Muscle of back (tissue), 11 donors: ENCODE measurements around the gene PARVB. TPM values are rescaled to one million over a fixed set of nuclear protein-coding genes. Genes with fewer than 3 reads are reported as not detected.

ENCODE experiments used
- DNase-seq, 3 donors: peaks; one replicate each; pipeline versions ENCODE4 v3.0.0 to v3.0.0-alpha.2; 2013
- polyA plus RNA-seq, 10 donors: library from polyadenylated mRNA; unstranded; fragments of 120-200 nt; gene quantifications; one replicate each; pipeline ENCODE4 v1.2.1, GENCODE V29; 2013; ENCODE audit not compliant: insufficient read length in 10 of 10

PARVB gene
- polyA plus RNA-seq, 10 donors = 31.4 to 42.7 (median 39.0) TPM

DNA sequence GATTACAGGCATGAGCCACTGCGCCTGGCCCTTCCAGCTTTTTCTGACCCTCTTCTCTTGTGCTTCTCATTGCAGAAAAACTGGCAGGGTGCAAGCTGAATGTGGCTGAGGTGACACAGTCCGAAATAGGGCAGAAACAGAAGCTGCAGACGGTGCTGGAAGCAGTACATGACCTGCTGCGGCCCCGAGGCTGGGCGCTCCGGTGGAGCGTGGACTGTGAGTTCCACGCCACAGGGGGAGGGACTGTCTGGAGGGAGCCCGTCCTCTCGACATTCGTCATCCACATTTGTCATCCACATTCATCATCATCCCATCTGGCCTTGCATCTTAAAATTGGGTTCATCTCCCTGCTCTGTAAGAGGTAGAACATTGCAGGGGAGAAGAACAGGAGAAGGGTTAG, 107.3 kb downstream of the PARVB start:
- no peak for DNase-seq

DNA sequence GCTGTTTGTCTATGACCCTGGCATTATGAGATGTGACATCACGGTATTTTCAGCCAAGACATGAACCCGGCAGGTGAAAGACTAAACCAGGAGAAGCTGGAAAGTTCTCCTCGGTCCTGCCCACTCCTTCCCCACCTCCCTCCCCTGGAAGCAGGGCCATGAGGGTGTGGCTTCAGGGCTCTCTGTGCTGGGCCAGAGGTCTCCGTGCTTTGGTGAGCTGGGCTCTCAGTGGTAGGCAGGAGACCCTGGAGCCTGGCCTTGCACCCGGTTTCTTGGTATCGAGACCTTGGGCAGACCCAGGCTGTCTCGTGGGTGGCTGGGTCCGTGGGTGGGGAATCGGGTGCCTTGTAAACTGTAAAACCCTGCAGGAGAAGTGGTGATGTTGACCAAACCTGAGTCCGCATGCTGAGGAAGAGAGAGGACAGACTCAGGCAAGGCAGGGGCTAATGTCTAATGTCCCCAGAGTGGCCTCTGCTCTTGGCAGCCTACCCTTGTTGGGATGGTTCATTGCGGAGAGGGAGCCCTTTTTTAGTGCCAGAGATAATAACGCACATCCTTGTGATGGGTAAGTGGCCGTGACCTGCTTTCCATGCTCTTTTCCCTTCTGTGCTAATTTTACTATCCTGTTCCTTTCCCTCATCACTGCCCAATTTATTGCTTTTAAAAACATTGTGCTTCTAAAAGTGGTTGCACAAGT, 108.0 kb downstream of the PARVB start:
- no peak for DNase-seq

DNA sequence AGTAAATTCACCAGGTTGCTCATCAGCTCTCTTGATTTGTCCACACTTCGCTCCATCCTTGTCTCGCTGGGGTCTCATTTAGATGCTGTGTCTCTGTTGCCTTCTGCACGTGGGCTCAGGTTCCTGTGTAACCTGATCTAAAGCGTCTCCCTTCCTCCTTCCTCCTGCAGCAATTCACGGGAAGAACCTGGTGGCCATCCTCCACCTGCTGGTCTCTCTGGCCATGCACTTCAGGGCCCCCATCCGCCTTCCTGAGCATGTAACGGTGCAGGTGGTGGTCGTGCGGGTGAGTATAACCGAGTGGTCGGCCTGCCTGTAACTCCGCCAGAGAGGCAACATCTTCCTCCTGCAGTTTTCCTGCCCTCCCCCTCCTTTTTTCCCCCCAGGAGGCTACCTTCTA, 108.6 kb downstream of the PARVB start:
- DNase-seq = no peak

DNA sequence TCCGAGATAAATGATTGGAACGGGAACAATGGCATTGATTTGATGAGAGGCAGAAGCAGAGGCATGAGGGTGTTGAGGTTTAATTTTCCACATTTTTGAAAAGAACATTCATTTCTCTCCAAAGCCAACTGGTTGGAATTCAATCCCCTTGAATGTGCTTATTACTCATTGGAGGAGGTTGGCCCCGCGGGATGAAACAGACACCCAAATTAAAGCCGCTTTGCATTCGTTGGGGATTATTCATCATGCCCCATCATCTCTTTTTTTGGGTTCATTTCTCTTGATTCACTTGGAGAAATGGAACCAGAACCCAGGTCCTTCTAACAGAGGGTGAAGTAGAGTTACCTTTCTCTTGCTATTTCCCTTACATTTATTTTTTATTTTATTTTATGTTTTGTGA, 109.1 kb downstream of the PARVB start:
- no peak for DNase-seq

DNA sequence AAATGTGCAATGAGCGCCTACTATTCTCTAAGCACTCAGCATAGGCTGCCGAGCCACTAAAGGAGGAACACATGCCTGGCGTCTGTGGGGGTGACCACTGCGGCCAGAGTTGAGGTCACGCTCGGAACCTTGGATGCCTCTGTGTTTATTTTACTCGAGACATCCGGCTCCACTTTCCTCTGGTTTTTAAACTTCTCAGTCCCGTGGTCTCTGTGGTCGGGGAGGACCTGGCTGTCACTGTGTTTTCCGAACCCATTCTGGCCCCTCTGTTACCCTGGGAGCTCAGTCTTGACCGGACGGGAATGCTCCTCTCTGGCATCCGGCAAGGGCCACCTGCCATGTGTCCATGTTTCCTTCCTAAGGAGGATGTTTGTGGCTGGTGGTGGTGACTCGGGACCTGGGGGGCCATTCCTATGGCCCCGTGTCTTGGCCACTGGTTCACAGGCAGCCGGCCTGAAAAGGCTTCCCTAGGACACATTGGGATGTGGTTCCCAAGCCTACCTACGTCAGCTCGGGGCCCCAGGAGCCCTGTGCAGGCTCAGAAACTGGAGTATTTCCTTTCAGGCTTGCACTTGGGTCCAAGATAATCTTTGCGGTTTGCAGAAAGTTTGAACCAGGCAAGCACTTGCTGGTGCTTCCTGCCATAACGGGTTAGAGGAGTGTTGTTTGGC, 109.9 kb downstream of the PARVB start:
- DNase-seq = peak in 2 of 3 donors; percentile 29 to 53

DNA sequence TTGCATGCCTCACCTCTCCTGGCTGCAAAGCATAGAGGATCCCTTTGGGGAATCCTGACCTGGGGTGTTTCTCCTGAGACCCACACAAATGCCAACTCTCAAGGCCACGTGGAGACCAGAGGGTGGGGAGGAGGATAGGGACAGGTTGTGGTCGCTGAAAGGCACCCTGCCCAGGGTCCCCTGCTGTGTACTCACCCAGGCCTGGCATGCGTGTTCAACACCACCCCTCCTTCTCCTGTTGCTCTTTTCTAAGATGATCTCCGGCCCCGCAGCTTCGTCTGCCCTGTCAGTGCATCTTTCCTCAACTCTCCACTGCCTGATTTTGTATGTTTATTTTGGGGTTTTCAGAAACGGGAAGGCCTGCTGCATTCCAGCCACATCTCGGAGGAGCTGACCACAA, 112.0 kb downstream of the PARVB start:
- no peak for DNase-seq

DNA sequence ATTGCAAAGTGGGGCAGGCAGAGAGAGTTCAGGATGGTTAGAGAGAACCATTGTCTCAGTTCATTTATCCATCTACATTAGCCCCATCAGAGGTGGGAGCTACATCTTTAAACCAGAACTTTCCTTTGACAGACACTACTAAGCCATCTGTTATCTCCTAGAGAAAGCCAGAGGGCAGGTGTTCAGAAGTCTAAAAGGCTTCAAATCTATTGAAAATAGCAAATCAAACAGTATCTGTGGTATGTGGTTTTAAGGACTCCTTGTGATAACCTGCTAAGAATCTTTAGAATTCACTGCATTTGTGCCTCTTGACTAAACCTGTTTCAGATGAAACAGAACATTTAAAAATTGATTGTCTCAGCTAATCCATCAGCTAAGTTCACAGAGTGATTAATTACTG, 112.7 kb downstream of the PARVB start:
- no peak for DNase-seq

DNA sequence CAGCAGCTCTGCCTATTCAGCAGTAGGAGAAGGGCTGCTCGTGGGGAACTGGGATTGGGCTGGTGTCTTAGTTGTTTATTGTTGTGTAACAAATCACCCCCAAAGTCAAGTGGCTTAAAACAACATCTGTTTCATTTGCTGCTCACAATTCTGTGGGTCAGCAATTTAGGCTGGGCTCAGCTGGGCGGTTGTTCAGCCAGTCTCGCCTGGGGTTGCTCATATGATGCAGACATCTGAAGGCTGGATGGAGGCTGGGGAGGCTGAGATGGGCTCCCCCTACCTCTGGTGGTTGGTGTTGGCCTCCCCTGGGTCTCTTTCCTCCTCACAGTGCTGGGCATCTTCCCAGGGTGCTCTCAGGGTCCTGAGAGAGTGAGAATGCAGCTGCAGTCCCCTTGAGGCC, 113.3 kb downstream of the PARVB start:
- no peak for DNase-seq

DNA sequence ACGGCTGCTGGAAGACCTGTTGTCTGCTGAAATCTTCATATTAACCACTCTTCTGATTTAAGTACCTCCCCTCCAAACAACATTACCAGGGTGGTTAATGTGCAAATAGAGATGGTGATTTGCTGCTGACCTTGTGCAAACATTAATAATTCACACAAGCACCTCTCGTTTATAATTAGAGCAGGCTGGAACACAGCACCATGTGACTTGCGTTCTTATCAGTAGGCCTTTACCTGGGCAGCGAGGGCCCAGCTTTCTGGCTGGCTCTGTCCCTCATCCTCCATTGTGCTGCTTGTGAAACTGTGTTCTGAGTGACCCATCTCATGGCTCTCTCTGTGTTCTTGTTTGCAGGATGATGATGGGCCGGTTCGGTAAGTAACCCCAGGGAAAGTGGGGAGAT, 115.7 kb downstream of the PARVB start:
- no peak for DNase-seq

DNA sequence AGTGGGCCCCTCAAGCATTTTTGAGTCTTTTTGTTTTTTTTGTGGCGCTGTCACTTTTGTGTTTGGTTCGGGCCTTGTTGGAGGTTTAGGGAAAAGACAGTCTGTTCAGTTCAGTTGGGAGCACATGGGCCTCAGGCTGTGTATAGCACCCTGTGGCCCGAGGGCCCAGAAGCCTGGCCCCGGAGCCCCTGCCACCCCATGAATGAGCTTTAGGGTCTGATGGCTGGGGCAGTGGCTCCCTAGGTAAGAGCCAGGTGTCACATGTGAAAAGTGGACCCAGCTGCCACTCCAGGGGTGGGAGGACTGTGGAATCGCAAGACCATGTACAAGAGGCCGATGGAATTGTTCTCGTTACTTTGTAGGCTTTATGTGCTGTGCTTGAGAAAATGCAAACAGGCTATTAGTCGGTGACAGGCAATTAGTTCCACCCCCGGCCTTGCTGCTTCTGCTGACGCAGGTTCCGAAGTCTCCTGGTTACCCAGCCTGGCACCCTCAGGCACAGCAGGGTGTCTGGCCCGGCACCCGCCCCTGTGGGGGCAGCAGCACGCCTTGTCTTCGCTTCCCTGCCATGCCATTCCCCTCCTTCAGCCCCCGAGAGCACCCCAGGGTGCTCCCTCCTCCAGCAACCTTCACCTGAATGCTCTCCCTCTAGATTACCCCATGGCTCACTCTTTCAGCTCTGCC, 118.5 kb downstream of the PARVB start:
- no peak for DNase-seq

DNA sequence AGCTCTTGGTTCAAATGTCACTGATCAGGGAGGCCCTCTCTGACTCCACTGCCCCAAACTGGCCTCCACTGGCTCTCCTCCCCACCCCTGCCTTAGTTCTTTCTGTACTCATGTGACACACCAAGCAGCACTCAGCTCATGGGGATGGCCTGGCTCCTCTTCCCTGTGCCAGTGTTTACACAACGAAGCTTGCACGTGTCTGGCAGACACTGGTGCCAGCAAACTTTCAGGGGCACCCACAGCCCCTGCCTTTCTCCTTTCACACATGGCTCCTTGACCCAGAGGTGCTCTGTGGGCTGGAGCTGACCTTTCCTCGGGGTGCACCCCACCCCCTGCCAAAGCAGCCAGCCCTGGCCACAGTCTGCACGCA, 119.0 kb downstream of the PARVB start:
- no peak for DNase-seq

DNA sequence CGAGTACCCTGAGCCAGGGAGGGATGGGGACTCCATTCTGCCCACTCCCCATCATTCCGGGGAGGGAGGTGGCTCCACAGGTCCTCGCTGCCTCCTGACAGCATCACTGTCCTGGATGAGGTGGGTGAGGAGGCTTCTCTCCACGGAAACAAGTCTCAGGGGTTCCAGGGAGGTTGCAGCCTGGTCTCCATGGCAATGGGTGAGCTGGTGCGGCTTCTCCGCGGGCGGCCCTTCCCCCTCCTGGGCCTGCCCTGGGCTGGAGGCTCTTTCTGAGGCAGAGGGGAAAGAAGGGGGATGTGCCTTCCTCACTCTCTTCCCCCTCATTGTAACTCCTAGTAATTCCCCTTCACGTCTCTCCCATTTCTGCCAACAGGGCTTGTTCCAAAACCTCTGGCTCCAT, 119.5 kb downstream of the PARVB start:
- no peak for DNase-seq

DNA sequence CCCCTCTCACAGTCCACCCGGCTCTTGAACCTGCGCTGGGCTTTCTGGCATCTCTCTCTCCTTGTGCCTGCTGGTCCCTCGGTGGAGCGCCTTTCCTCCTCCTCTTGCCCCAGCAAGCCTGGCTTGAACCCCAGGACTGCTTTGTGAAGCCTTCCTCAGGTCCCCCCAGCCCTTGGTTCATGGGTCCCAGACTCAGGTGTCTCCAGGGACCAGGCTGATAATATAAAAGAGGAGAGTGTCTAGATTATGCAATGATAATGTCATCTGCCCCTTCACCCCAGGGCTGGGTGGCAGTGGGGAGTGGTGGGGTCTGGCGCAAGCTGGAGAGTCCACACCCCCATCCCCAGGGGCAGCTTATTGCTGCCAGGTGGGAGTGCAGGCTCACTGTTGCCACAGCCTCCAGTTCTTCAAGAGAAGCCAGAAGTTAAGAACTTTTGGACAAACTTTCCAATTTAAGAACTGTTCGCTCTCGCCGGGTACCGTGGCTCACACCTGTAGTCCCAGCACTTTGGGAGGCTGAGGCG, 120.0 kb downstream of the PARVB start:
- no peak for DNase-seq

DNA sequence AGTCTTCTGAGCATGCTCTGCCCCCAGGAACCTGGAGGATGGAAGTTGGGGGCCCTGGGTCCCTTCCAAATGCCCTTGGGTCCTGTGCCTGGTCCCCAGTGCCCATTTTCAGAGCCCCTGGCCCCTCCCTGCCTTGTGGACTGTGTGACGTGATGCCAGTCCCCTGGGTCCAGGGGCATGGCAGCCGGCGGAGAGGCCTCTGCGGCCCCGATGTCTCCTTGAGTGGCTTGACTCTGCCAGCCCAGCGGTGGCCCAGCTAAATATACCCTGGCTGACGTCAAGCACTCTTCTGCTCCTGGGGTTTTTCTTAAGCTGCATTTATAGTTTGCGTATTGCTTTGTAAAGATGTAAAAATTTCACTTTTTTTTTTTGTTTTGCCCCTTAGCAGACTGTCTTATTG, 121.4 kb downstream of the PARVB start:
- no peak for DNase-seq

DNA sequence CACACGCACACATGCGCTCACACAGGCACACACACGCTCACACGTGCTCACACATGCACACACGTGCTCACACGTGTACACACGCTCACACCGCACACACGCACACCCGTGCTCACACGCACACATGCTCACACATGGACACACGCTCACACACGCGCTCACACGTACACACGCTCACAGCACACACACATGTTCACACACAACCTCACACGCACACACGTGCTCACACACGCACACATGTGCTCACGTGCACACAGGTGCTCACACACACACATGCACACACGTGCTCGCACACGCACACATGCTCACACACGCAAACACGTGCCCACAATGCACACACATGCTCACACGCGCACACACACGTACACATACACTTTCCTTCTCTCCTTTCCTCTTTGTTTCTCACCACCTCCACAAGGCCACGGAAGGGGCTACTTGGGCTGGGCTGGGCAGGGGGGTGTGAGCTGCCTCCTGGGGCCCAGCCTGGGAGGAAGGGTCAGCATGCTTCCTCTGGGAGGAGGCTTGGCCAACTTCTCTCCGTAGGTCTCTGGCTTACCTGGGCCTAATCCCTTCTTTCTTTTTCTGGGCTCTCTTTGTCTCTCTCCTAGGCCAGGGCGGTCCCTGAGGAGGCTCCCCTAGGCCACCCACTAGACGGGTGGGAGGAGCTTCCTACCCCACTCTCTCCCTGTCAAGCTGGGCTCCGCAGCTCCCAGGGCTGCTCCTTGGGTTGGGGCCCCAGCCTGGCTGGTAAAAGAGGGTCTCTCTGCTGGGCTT, 122.2 kb downstream of the PARVB start:
- no peak for DNase-seq

DNA sequence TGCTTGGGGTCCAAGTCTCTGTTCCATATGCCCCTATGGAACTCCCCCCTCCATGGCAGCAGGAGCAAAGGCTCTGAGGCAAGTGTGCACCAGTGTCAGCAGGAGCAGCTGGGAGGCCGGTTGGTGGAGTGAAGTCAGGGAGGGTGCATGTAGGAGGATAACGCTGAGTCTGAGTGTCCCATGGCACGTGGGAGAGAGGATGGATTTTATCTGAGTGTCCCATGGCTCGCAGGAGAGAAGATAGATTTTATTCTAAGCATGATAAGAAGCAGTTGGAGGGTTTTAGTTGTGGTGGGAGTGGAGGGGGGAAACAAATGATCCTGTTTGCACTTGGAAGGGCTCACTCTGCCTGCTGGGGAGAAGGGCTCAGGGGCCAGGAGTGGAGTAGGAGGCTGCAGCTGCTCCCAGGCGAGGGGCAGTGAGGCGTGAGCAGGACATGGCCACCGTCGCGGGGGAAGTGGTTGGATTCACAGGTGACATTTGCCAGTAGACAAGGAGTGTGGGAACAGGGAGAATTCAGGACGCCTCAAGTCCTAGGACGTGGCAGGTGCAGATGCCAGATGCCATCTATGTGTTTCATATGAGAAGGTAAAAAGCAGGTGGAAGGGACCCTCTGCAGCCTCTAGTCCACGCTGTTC, 123.0 kb downstream of the PARVB start:
- DNase-seq = no peak

DNA sequence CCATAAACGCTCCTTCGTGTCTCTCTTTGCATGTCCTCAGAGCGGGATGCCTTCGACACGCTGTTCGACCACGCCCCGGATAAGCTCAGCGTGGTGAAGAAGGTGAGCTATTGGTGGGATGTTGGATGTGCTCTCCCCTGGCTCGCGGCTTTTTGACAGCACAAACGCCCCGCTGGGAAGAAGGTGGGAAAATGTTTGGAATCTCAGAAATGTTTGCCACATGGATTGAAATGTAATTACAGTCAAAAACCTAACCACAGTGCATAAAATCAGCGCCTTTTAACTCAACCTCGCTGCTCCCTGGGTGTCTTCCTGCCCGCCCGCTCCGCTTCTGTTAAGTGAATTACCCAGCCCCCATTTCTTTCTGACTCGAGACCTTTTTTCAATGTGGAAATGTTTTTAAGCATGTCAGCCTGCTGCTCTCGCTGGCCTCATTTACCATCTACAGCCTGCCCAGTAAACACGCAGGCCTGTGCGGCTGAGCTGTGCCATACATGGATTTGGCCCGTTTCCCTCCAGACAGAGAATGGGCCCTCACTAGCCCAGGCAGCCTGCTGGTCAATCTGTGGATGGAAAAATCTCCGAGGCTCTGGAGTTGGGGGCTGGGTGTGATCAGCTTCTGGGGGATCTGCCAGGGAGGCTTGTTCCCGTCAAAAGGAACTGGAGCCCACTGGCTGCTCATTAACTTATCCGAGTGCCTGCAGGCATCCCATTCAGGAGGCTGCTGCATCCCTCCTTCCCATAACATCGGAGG, 123.9 kb downstream of the PARVB start:
- DNase-seq = peak; percentile 59 to 78 (median 74)

DNA sequence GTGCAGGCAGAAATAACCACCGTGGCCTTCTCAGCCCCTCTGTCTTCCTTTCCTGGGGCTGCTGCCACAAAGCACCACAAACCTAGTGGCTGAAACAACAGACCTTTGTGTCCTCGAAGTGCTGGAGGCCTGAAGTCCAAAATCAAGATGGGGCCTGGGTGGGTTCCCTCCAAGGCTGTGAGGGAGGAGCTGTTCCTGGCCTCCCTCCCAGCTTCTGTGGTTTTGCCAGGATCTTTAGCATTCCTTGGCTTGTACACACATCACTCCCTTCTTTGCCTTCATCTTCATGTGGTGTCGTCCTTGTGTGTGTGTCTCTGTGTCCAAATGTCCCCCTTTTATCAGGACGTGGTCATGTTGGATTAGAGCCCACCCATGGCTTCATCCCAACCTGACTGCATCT, 127.6 kb downstream of the PARVB start:
- peak in 2 of 3 donors; percentile 43 to 70 for DNase-seq

DNA sequence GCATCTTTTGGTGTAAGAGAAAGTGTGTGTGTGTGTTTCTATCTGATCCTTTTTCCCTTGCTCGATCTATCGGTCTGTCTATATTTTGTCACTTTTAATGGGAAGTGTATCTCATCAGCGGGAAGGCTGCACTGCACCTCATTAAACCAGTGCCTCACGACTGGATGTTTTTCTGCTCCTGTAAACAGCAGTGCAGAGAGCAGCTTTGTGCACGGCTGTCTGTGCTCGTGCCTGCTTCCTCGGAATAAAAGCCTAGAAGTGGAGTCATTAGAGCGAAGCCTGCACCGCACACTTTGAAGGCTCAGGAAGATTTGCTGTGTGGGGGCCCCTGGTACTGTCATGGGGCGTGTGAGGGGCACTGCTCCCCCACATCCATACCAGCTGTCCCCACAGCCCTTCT, 129.6 kb downstream of the PARVB start:
- DNase-seq = no peak

DNA sequence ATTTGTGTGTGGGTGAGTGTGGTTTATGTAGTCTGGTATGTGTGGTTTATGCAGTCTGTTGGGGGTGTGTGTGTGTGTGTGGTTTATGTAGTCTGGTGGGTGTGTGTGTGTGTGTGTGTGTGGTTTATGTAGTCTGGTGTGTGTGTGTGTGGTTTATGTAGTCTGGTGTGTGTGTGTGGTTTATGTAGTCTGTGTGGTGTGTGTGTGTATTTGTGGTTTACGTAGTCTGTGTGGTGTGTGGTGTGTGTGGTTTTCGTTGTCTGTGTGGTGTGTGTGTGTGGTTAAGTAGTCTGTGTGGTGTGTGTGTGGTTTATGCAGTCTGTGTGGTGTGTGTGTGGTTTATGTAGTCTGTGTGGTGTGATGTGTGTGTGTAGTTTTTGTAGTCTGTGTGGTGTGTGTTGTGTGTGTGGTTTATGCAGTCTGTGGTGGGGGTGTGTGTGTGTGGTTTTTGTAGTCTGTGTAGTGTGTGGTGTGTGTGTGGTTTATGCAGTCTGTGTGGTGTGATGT, 130.4 kb downstream of the PARVB start:
- peak in 1 of 3 donors; percentile 34 for DNase-seq

DNA sequence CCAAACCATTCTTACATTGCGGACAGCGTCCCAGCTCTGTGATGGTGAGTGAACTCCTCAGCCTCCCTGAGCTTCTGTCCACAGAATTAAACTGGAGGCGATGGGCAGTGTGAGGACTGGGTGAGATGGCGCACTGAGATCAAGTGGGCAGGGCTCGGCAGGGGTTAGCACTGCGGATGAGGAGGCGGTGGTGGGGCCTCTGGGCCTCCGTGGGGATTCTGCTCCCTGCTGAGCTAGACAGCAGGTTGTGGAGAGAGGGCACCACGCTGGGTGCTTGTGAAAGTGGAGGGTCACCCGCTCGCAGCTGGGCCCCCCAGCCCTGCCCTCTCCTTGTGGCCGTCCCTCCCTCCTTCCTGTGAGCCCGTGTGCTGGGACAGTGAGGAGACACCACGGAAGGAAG, 131.0 kb downstream of the PARVB start:
- no peak for DNase-seq
